Heart left ventricle (tissue), 13 donors: ENCODE data around the gene RGL2.

Experiments used
- CTCF ChIP-seq, 12 donors: fragments of 200-600 bp; sonication (generic) in 4 of 12; IDR thresholded peaks; one replicate each; pipeline versions ENCODE4 v1.5.0 to v1.8.0; 2018 to 2022; ENCODE audit warnings: antibody characterized with exemption in 12 of 12, mild to moderate bottlenecking in 5 of 12
- POLR2A ChIP-seq, 2 donors: fragments of 450-650 bp; IDR thresholded peaks; one replicate each; pipeline ENCODE4 v1.6.1; 2017; ENCODE audit warnings: antibody characterized with exemption in 2 of 2, mild to moderate bottlenecking in 2 of 2, moderate library complexity in 2 of 2
- donor health status: ischemic (EF 13 %, LVEDD 7.1; RV severe dilation, severe dysfunction).
- donor health status: DM: no; HTN: yes; CAD: no.
- donor health status: DM: no; HTN: no; CAD: no.
- donor health status: ischemic (EF 25% LVEDD 6.9; RV normal size, moderate dysfunction).
- donor health status: ischemic (EF 25% LVEDD 5.7; RV mildly dilated, moderate dysfunction).
- donor health status: ischemic (EF 35%, LVEDD 5.7; RV mildly dilated, moderate dysfunction).
- donor health status: nonischemic (EF 11% LVEDD 7.7; RV severe dilation, severe dysfunction).
- donor health status: DM: yes; HTN: yes; CAD: no.
- donor health status: PGD.
- donor health status: ischemic (EF 29% LVEDD 5.4; RV normal size, mild dysfunction).
- donor health status: nonischemic (EF 23%, LVEDD 6.1; RV moderate dilation, normal function).

- TF ChIP-seq CTCF (IDR thresholded peaks at IDR 0.05) = no peak
- no peak for TF ChIP-seq POLR2A (IDR thresholded peaks at IDR 0.05)
Measured at GRCh38 chr6:33312361-33313104, 13.8 kb upstream of the RGL2 start.
